Kidney (tissue), 14 donors: ENCODE results near the gene TMEM131L. TPM values are rescaled to one million over a fixed set of nuclear protein-coding genes. Genes with fewer than 3 reads are reported as not detected.

Experiments
- DNase-seq, 5 donors: peaks; one replicate each; pipeline ENCODE4 v3.0.0-alpha.2; 2013 to 2020
- FAIRE-seq: peaks from 2 replicates; lab custom pipeline; 2012; peaks lifted over from hg19 to GRCh38; lab: Jason Lieb, UNC
- H3K27ac ChIP-seq, 2 donors: one replicate each; pipeline ENCODE4 v1.7.0; 2013; ENCODE audit warnings: low read depth in 2 of 2, low read length in 2 of 2, inconsistent platforms in 1 of 2
- H3K27me3 ChIP-seq: one replicate; pipeline ENCODE4 v1.7.1; 2013; ENCODE audit warnings: low read length, inconsistent platforms; ENCODE audit not compliant: control insufficient read depth, insufficient read depth
- H3K36me3 ChIP-seq, 3 donors: one replicate each; pipeline versions ENCODE4 v1.7.0 to v1.7.1; 2013; ENCODE audit warnings: low read length in 3 of 3, control low read depth in 1 of 3, inconsistent platforms in 1 of 3; ENCODE audit not compliant: insufficient read depth in 3 of 3, control insufficient read depth in 2 of 3
- H3K4me1 ChIP-seq, 3 donors: one replicate each; pipeline versions ENCODE4 v1.7.0 to v1.7.1; 2013; ENCODE audit warnings: low read length in 3 of 3, inconsistent platforms in 1 of 3, low read depth in 1 of 3; ENCODE audit not compliant: control insufficient read depth in 2 of 3, insufficient read depth in 2 of 3
- H3K4me3 ChIP-seq, 3 donors: one replicate each; pipeline versions ENCODE4 v1.7.0 to v1.8.1; 2013; ENCODE audit warnings: low read length in 3 of 3, control low read depth in 1 of 3, inconsistent platforms in 1 of 3
- H3K9ac ChIP-seq, 3 donors: one replicate each; pipeline versions ENCODE4 v1.7.0 to v1.7.1; 2013; ENCODE audit warnings: low read length in 3 of 3, control low read depth in 1 of 3, inconsistent platforms in 1 of 3
- H3K9me3 ChIP-seq, 3 donors: one replicate each; pipeline versions ENCODE4 v1.7.0 to v1.7.1; 2013; ENCODE audit warnings: low read length in 3 of 3, control low read depth in 1 of 3, inconsistent platforms in 1 of 3; ENCODE audit not compliant: control insufficient read depth in 2 of 3, insufficient read depth in 1 of 3
- CTCF ChIP-seq: IDR thresholded peaks from 3 replicates; pipeline ENCODE4 v1.5.1; 2012; ENCODE audit warnings: mild to moderate bottlenecking, moderate library complexity, borderline replicate concordance; ENCODE audit not compliant: insufficient read depth; ENCODE audit errors: extremely low read depth
- intact Hi-C: fragments of 100-400 bp; cut with DNase I; formaldehyde crosslinking; loops from one replicate; pipeline ENCODE4 v1.11.1; 2022
- polyA plus RNA-seq: library from polyadenylated mRNA; stranded (reverse); fragments of 350-450 nt; fragmentation: Illumina TruSeq; extraction: RNeasy Lipid Tissue Mini Kit (QIAGEN cat#74804); gene quantifications from one replicate; pipeline ENCODE4 v1.2.3, GENCODE V29; 2014; ENCODE audit warnings: low read depth, low replicate concordance; ENCODE audit not compliant: insufficient read depth
- total RNA-seq: library from RNA; stranded (reverse); fragmentation: NEBNext Ultra II Directional; extraction: Animal tissue kit (Norgen Biotek cat#: 25700); gene quantifications from one replicate; pipeline ENCODE4 v1.2.1, GENCODE V29; 2021
- donor health status: control.
- donor health status: control.
- donor health status: control.
- donor health status: control.
- donor health status: control.
- donor health status: DM: yes; HTN: yes; CAD: no.
- donor health status: Normal renal cell carcinoma (clear cell type).

TMEM131L gene
- total and polyA plus RNA-seq, 2 donors from 2014 or later: 3.0 to 17.0 TPM

GRCh38 chr4:153485359-153485758 lies 19.2 kb downstream of the TMEM131L start:
- no peak for TF ChIP-seq CTCF
- no peak overlapping the region for H3K4me3 ChIP-seq
- FAIRE-seq: no peak
- H3K4me1 ChIP-seq: peaks cover 0 to 16% (median 3%) of the 10 kb centered on the region in 3 donors
- H3K27me3 ChIP-seq: no peaks in the 10 kb centered on the region
- no peak overlapping the region for H3K9ac ChIP-seq
- H3K36me3 ChIP-seq: no peaks in the 10 kb centered on the region
- intact Hi-C loops: no loop called here
- DNase-seq: no peak
- no peaks in the 10 kb centered on the region for H3K9me3 ChIP-seq
- H3K27ac ChIP-seq: no peak overlapping the region

DNA sequence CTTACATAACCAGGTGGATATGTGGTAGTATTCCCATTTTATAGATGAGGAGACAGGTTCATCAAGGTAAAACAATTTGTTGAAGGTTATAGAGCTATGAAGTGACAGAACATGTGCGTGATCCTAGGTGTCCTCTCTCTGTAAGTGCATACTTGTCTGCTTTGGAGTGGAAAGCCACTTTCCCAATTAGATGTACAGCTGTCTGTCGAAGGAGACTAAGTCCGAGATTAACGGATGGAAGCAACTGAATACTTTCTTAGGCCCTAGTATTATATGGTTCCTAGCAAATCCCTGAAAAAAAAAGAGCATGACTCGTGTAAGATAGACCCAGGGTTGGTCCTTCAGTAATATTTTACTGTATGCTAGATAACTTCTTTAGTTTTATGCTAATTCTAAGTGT lies 19.7 kb downstream of the TMEM131L start:
- H3K9me3 ChIP-seq: no peaks in the 10 kb centered on the region
- H3K36me3 ChIP-seq: no peaks in the 10 kb centered on the region
- FAIRE-seq (no peak), DNase-seq (no peak)
- no peak overlapping the region for H3K9ac ChIP-seq
- peaks cover 0 to 16% (median 3%) of the 10 kb centered on the region in 3 donors for H3K4me1 ChIP-seq
- H3K27me3 ChIP-seq: no peaks in the 10 kb centered on the region
- H3K4me3 ChIP-seq: no peak overlapping the region
- TF ChIP-seq CTCF: no peak
- no peak overlapping the region for H3K27ac ChIP-seq
- intact Hi-C loops: no loop called here

DNA sequence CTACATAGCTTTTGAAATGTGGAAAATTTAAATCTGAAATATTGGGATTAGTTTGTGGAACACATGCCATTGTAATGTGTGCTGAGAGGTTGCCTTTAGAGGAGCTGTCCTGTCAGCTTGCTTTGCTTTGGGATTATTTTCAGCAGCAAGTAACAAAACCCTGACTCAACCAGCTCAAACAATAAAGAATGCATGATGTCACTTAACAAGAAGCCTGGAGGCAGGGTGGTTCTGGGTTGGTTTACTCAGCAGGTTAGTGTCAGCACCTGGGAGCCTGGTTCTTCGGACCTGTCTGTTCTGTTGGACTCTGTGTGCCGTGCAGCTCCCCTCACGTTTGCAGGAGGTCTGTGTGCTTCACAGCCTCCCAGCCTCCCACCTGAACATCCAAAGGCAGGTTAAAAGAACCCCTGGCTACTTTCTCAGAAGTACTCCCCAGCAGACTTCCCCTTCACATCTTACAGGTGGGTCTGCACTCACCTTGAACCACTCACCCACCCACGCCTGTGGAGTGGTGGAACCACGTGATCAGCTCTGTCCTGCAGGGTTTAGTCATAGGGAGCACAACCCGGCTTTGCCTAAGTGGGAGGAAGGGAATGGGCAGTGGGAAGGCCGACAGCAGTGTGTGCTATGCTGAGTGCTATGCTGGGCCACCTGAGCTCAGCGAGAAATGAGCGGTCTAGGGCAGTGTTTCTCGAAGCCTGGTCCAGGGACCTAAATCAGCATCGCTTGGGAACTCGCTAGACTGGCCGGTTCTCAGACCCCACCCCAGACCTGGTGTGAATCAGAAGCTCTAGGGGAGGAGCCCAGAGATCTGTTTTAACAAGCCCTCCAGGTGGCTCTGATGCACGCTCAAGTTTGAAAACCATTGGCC lies 20.4 kb downstream of the TMEM131L start:
- Histone ChIP-seq H3K27me3 (no peaks in the 10 kb centered on the region), H3K36me3 (no peaks in the 10 kb centered on the region), H3K27ac (no peak overlapping the region), H3K9ac (no peak overlapping the region), H3K4me1 (peaks cover 0 to 16% (median 3%) of the 10 kb centered on the region in 3 donors), H3K4me3 (no peak overlapping the region), H3K9me3 (no peaks in the 10 kb centered on the region)
- DNase-seq (peak in 2 of 5 donors; percentile 49 to 73), FAIRE-seq (no peak)
- no peak for TF ChIP-seq CTCF
- intact Hi-C loops: no loop called here
